MM.1S (cell line): ENCODE data around the gene LMBR1.

Source experiments
- DNase-seq: peaks from one replicate; pipeline ENCODE4 v3.0.0-alpha.2; 2015
- H2AFZ ChIP-seq: fragments of 300-600 bp; sonication (generic); 2 replicates; pipeline ENCODE4 v1.6.0; 2016; ENCODE audit warnings: antibody characterized with exemption, low read length
- H3F3A ChIP-seq: fragments of 300-600 bp; sonication (generic); 2 replicates; pipeline ENCODE4 v1.6.1; 2016; ENCODE audit warnings: mild to moderate bottlenecking, antibody characterized with exemption, low read length, moderate library complexity, mixed read lengths; ENCODE audit not compliant: insufficient read depth
- H3K27ac ChIP-seq: fragments of 300-600 bp; sonication (generic); 2 replicates; pipeline ENCODE4 v1.5.1; 2016; ENCODE audit warnings: mild to moderate bottlenecking, low read length
- H3K27me3 ChIP-seq: fragments of 300-600 bp; sonication (generic); replicated peaks from 2 replicates; pipeline ENCODE4 v1.6.0; 2016; ENCODE audit warnings: low read length; ENCODE audit not compliant: insufficient read depth
- H3K36me3 ChIP-seq: fragments of 300-600 bp; sonication (generic); replicated peaks from 2 replicates; pipeline ENCODE4 v1.6.1; 2016; ENCODE audit warnings: mild to moderate bottlenecking, low read length, mixed read lengths; ENCODE audit not compliant: insufficient read depth
- H3K4me1 ChIP-seq: fragments of 300-600 bp; sonication (generic); 2 replicates; pipeline ENCODE4 v1.6.1; 2016; ENCODE audit warnings: low read length, mixed read lengths
- H3K4me2 ChIP-seq: fragments of 300-600 bp; sonication (generic); 2 replicates; pipeline ENCODE4 v1.6.0; 2016; ENCODE audit warnings: low read depth, low read length
- H3K4me3 ChIP-seq: fragments of 300-600 bp; sonication (generic); 2 replicates; pipeline ENCODE4 v1.5.1; 2016; ENCODE audit warnings: low read length, mixed read lengths
- H3K79me2 ChIP-seq: fragments of 300-600 bp; sonication (generic); 2 replicates; pipeline ENCODE4 v1.6.1; 2016; ENCODE audit warnings: mixed run types, low read length, mixed read lengths
- H3K9ac ChIP-seq: fragments of 300-600 bp; sonication (generic); 2 replicates; pipeline ENCODE4 v1.6.1; 2016; ENCODE audit warnings: low read length, mixed read lengths
- H3K9me2 ChIP-seq: fragments of 300-600 bp; sonication (generic); replicated peaks from 2 replicates; pipeline ENCODE4 v1.6.1; 2016; ENCODE audit warnings: mild to moderate bottlenecking, low read length, mixed read lengths; ENCODE audit not compliant: insufficient read depth
- H3K9me3 ChIP-seq: fragments of 300-600 bp; sonication (generic); replicated peaks from 2 replicates; pipeline ENCODE4 v1.6.1; 2016; ENCODE audit warnings: mild to moderate bottlenecking, low read length, mixed read lengths; ENCODE audit not compliant: insufficient read depth
- H4K20me1 ChIP-seq: fragments of 300-600 bp; sonication (generic); 2 replicates; pipeline ENCODE4 v1.6.1; 2016; ENCODE audit warnings: mild to moderate bottlenecking, low read length, moderate library complexity, mixed read lengths; ENCODE audit not compliant: insufficient read depth
- EZH2 ChIP-seq: fragments of 300-600 bp; sonication (generic); optimal IDR thresholded peaks from 2 replicates; pipeline ENCODE3; 2017; ENCODE audit warnings: low read depth, mild to moderate bottlenecking, antibody characterized with exemption, low read length, mixed read lengths
- EZH2phosphoT487 ChIP-seq: fragments of 300-600 bp; sonication (generic); IDR thresholded peaks from 2 replicates; pipeline ENCODE4 v1.6.1; 2018; ENCODE audit warnings: antibody characterized with exemption, low read length
- TF ChIP-seq, protein P1 (sequence below): fragments of 300-600 bp; sonication (generic); IDR thresholded peaks from 2 replicates; pipeline ENCODE4 v1.5.1; 2016; ENCODE audit warnings: antibody characterized with exemption, low read length, mixed read lengths

The LMBR1 gene

GRCh38 chr7:156827587-156828203, 65.3 kb downstream of the LMBR1 start:
- DNase-seq = peak; percentile 22

DNA sequence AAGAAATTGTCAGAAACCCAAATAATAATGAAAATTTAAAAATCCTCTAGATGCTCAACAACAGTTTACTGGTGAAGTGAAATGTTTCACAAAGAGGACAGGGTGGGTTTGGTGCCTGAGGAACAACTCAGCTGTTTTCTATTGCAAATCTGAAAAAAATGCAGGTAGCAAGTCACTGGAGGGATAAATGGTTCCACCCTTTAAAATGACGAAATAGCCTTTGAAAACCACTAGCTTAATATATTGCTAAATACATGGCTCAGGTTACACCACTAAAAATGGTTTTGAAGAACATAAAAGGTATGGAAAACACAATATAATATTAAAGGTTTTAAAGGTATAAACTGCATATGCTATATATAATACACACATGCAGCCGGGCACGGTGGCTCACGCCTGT, 69.5 kb downstream of the LMBR1 start:
- Histone ChIP-seq H3K36me3 (no peaks in the 10 kb centered on the region), H3K4me2 (no peak overlapping the region), H3K27ac (no peak overlapping the region), H4K20me1 (no peaks in the 10 kb centered on the region), H3K9me2 (no peaks in the 10 kb centered on the region), H3K79me2 (no peaks in the 10 kb centered on the region), H3K9me3 (no peaks in the 10 kb centered on the region), H3K4me3 (no peak overlapping the region), H3K27me3 (no peaks in the 10 kb centered on the region), H3K9ac (no peak overlapping the region), H2AFZ (no peak overlapping the region), H3K4me1 (no peaks in the 10 kb centered on the region), H3F3A (no peaks in the 10 kb centered on the region; the same call in 1 of the 2 replicates)
- no peak for DNase-seq
- TF ChIP-seq EZH2 = no peak
- TF ChIP-seq, protein P1, sequence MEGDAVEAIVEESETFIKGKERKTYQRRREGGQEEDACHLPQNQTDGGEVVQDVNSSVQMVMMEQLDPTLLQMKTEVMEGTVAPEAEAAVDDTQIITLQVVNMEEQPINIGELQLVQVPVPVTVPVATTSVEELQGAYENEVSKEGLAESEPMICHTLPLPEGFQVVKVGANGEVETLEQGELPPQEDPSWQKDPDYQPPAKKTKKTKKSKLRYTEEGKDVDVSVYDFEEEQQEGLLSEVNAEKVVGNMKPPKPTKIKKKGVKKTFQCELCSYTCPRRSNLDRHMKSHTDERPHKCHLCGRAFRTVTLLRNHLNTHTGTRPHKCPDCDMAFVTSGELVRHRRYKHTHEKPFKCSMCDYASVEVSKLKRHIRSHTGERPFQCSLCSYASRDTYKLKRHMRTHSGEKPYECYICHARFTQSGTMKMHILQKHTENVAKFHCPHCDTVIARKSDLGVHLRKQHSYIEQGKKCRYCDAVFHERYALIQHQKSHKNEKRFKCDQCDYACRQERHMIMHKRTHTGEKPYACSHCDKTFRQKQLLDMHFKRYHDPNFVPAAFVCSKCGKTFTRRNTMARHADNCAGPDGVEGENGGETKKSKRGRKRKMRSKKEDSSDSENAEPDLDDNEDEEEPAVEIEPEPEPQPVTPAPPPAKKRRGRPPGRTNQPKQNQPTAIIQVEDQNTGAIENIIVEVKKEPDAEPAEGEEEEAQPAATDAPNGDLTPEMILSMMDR = no peak
- TF ChIP-seq EZH2phosphoT487 = no peak

More at GRCh38 chr7:156827587-156828203, 65.3 kb downstream of the LMBR1 start:
- no peak for TF ChIP-seq EZH2phosphoT487
- TF ChIP-seq, protein P1 = peak; percentile 36
- Histone ChIP-seq H3K36me3 (no peaks in the 10 kb centered on the region), H4K20me1 (no peaks in the 10 kb centered on the region), H3K9me3 (no peaks in the 10 kb centered on the region), H3K4me1 (no peaks in the 10 kb centered on the region), H3K4me3 (no peak overlapping the region), H3K27ac (no peak overlapping the region), H3F3A (no peaks in the 10 kb centered on the region; the same call in 1 of the 2 replicates), H3K9me2 (no peaks in the 10 kb centered on the region), H3K79me2 (no peaks in the 10 kb centered on the region), H3K4me2 (no peak overlapping the region), H2AFZ (no peak overlapping the region), H3K27me3 (no peaks in the 10 kb centered on the region), H3K9ac (no peak overlapping the region)

DNA sequence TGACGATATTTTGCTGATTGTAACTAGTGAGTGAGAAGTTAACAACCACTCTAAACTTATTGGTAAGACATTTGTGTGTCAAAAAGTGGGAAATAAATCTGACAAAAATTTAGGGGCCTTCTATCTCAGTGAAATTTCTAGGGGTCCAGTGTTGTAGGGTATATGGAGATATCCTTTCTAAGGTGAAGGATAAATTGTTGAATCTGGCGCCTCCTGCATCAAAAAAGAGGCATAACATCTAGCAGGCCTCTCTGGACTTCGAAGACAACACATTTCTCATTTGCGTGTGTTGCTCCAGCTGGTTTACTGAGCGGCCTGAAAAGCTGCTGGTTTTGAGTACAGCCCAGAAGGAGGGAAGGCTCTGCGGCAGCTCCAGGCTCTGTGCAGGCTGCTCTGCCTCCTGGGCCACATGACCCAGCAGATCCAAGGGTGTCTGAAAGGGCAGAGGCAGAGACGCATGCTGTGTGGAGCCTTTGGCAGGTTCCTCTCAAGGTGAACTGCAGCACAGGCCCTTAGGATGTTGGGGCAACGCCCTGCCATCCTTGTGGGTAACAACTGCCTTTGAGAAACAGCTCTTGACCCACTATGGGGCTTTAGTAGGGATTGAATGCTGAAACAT, 72.4 kb downstream of the LMBR1 start:
- Histone ChIP-seq H2AFZ (no peak overlapping the region), H3K36me3 (no peaks in the 10 kb centered on the region; the same call in 1 of the 2 replicates), H3K9me3 (no peaks in the 10 kb centered on the region), H3K27ac (no peak overlapping the region), H3K27me3 (no peaks in the 10 kb centered on the region), H3K4me2 (no peak overlapping the region), H3K79me2 (no peaks in the 10 kb centered on the region), H4K20me1 (no peaks in the 10 kb centered on the region), H3F3A (no peaks in the 10 kb centered on the region), H3K4me3 (no peak overlapping the region), H3K9ac (no peak overlapping the region), H3K4me1 (no peaks in the 10 kb centered on the region), H3K9me2 (no peaks in the 10 kb centered on the region)
- no peak for TF ChIP-seq EZH2phosphoT487
- no peak for TF ChIP-seq EZH2
- TF ChIP-seq, protein P1 = peak; percentile 40
- peak; percentile 22 for DNase-seq
